HG02571 (cell line): Measurements from ENCODE around the gene TRAPPC12.
"Not testable (repeated sequence)": the region's sequence is repeated elsewhere in the genome, so short reads cannot be mapped to it uniquely, and the experiment has no call there.

Experiments used
- ATAC-seq: cut with Tn5 transposase; IDR thresholded peaks from one replicate; pipeline ENCODE4 v1.9.1; 2021; ENCODE audit warnings: mild to moderate bottlenecking, moderate library complexity; ENCODE audit not compliant: unreplicated experiment

Gene TRAPPC12

GRCh38 chr2:3483227-3483985 lies 103.9 kb downstream of the TRAPPC12 start:
- ATAC-seq = no peak

DNA sequence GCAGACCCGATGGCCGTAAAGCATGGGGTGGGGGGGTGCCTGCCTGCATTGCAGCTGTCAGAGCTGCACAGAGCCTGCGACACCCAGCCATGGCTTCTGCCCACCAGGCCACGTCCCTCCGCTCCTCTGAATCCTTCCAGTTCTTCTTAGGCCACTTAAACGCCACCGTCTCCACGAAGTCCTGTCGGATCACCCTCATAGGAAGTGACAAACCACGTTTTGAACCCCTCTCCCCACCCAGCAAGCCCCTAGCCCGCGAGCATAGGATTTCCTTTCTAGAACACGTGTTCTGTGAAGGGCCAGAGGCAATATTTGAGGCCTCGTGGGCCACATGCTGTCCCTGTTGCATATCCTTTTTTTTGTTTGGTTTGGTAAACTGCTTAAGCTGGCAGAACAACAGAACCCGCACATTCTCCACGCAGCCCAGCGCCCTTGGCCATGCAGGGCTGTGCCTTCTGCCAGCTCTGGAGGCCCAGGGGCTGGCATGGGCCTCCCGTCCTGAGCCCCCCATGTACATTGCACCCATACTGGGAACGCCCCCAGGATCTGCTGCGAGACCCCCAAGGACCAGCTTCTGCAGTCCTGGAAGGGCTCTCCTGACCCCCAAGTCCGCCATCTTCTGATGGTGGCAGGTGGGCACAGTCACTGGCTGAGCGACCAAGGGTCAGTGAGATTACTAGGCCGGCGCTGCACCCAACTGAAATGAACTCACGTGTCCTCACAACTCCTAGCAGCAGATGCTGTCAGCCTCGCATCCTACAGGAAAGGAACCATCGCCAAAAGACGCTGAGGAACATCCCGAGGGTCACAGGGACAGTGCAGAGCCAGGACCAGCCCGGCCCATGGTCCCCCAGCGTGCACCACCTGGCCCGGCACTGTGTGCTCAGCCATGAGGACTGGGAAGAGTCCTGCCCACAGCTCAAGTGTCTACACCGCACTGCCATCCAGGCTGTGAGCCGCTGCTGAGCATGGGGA lies 104.8 kb downstream of the TRAPPC12 start:
- ATAC-seq = no peak

DNA sequence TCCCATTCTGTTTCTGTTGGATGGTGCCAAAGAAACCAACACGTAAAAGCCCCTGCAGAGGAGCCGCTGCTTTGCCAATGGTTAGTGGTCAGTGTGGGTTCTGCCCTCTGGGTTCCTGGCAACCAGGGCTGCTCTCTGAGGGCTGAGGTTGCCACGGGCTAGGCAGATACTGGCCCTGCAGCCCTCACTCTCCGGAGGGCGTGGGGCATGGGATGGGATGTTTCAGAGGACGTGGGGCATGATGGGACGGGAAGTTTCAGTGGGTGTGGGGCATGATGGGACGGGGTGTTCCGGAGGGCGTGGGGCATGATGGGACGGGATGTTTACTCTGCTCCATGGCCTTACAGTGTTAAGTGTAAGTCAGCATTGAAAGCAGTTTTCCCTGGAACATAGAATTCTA lies 105.7 kb downstream of the TRAPPC12 start:
- ATAC-seq = no peak

- ATAC-seq = no peak
These were observed 106.8 kb downstream of the TRAPPC12 start for GRCh38 chr2:3486047-3487027.

- no peak for ATAC-seq
These were observed 107.5 kb downstream of the TRAPPC12 start for GRCh38 chr2:3487028-3487425.

- ATAC-seq = no peak
These were observed 107.9 kb downstream of the TRAPPC12 start for GRCh38 chr2:3487432-3487831.

GRCh38 chr2:3488061-3488531 lies 108.6 kb downstream of the TRAPPC12 start:
- no peak for ATAC-seq

GRCh38 chr2:3488855-3489763 lies 109.6 kb downstream of the TRAPPC12 start:
- no peak for ATAC-seq

GRCh38 chr2:3489764-3490115 lies 110.2 kb downstream of the TRAPPC12 start:
- ATAC-seq = no peak

DNA sequence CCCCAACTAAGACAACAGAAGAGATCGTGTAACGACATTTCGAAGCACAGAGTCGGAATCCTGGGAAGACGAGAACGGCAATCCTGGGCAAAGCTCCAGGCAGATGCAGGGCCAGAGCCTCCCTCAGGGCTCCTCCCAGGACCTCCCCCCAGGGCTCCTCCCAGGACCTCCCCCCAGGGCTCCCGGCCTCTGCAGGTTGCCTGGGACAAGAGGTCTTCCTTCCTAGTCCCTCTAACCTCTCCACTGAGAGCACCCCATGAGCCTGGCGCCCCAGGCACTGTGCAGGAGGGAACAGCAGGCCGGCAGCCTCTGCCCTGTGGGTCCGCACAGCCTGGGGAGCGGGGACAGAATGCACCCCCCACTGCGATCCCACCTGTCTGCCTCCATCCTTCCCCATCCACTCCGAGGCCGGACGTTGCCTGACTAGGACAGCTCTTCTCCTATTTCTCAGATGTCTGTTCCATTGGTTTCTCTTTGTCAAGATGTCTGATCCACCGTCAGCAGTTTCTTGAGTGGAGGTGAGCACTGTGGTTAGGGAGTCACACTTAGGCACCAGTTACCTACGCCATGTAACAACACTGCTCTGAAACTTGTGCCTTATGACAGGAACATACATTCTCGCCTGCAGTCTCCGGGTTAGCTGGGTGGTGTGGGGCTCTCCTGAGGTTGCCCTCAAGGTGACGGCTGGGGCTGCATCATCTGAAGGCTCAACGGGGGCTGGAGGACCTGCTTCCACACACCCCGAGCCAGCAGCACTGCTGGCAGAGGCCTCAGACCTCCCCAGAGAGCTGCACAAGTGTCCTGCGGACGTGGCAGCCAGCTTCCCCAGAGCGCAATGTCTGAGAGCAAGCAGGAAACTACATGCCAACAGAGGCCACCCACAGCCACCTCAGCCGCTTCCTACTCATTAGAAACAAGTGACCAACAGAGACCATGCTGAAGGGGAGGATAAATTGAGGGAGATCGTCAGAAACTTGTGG lies 111.0 kb downstream of the TRAPPC12 start:
- ATAC-seq = no peak

DNA sequence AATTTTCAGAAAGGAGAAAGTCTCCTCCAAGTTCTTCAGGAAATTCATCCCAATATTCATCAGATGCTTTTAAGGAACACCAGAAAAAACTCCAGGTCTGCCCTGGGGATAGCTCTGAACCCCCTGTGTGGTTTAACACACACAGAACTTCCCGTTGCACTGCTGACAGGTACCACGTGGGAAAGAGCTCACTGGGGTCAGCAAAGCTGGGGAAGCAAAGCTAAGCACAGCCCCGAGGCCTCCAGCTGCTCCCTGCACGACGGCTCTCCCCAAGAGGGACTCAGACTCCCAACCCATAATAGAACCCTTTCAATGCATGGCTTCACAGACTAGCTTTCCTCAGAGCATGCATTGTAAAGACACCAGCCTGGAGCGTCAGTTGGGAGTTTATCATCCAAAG lies 111.8 kb downstream of the TRAPPC12 start:
- no peak for ATAC-seq

- ATAC-seq = no peak
These were observed 112.4 kb downstream of the TRAPPC12 start for GRCh38 chr2:3491716-3492474.

- ATAC-seq = not testable (repeated sequence)
These were observed 112.9 kb downstream of the TRAPPC12 start for GRCh38 chr2:3492475-3492787.

DNA sequence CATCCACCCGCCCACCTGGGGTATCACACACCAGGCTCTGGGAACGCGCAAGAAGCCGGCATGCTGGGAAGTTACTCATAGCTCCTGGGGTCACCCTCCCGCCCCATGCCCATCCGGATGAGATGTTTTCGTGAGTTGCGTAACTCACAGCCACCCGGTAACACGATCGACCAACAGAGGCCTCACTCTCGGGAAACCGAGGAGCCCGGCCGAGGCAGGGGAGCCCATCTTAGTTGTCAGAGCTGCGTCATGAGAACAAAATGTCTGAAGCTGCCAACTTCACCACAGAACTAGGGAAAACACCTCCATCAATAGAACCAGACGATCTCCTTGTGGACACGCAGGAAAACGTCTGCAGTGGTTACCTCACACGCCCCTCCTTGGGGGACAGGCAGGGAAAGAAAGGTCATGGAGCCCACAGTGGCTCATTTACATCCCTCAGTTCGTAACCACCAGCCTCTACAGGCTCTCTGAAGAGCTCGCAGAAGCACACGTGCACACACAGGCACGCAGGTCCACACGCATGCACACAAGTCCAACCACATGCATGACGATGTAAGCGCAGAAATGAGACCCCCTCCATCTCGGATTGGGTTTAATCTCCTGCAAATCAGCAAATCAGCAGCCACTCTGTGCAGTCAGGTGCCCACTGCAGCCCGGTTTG lies 113.6 kb downstream of the TRAPPC12 start:
- no peak for ATAC-seq

GRCh38 chr2:3493615-3494007 lies 114.1 kb downstream of the TRAPPC12 start:
- no peak for ATAC-seq

DNA sequence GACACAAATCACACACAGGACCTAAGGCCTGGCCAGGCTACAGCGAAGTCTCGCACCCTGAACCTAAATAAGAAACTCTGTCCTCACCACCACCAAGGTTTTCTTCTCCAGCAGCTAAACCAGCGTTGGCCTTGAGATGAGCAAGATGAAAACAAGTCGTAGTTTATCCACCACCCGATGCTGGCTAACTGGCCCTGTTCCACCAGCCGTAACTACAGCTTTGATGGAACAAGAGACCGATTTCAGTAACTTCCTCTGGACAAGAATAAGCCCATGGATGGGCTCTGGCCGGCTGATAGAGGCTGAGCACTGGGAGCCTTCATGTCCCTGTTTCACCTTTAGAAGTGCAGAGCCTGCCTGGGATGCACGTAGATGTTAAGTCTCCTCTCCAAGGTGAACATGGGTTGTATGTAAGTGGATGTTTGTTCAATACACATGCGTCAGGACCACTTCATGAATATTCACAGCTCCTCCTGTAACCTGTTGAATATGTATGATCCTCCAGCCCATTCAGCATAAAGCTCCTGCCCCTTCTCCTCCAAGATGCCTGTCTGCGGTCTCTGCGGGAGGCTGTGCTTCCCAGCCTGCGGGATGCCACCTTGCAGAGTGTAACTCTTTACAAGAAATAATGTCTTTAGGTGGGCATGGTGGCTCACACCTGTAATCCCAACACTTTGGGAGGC lies 115.6 kb downstream of the TRAPPC12 start:
- no peak for ATAC-seq

- not testable (repeated sequence) for ATAC-seq
These were observed 117.2 kb downstream of the TRAPPC12 start for GRCh38 chr2:3496708-3497080.
